HTERT RPE-1 (cell line): ENCODE results near the gene LHFPL3.

Experiments used
- in situ Hi-C: fragments of 300-500 bp; cut with MboI; formaldehyde crosslinking; loops from 4 replicates; pipeline ENCODE4 v1.14.3; 2020; ENCODE audit warnings: low sequenced_read_pairs

Gene LHFPL3

GRCh38 chr7:104469166-104469820, 140.9 kb downstream of the LHFPL3 start:
- in situ Hi-C loops: no loop called here

GRCh38 chr7:104480529-104480928, 152.1 kb downstream of the LHFPL3 start:
- in situ Hi-C loops: no loop called here

- in situ Hi-C loops: no loop called here
Measured at GRCh38 chr7:104482362-104483037, 154.1 kb downstream of the LHFPL3 start.

GRCh38 chr7:104486931-104487330, 158.5 kb downstream of the LHFPL3 start:
- in situ Hi-C loops: no loop called here

GRCh38 chr7:104487642-104488041, 159.2 kb downstream of the LHFPL3 start:
- in situ Hi-C loops: no loop called here

DNA sequence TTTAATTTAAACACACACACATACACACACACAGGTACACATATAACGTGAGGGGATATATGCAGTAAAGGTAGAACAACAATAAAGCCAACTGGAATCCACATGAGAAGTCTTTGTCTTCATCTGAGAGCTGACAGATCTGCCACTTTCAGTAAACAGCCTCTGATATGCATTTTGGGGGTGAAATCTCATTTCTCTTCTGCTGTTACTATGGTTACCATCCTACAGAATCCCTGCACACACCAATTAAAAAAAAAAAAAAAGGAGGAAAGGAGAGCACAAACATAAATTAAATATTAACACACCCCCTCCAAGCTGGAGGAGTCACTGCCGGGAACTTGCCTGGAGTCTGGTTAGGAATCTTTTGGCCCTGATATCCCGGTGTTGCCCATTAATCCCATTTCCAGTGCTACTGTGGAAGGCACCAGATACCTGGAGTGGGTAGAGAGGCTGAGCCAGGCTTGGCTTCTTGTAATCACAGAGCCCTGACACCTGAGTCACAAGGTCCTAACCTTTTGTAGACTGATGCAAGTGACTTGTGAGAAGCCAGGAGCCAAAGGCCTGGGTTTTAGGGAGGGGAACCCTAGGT, 169.1 kb downstream of the LHFPL3 start:
- in situ Hi-C loops: no loop called here

GRCh38 chr7:104499975-104500374, 171.6 kb downstream of the LHFPL3 start:
- in situ Hi-C loops: no loop called here

- in situ Hi-C loops: no loop called here
Measured at GRCh38 chr7:104509874-104510273, 181.5 kb downstream of the LHFPL3 start.

- in situ Hi-C loops: no loop called here
Measured at GRCh38 chr7:104524853-104525252, 196.4 kb downstream of the LHFPL3 start.

DNA sequence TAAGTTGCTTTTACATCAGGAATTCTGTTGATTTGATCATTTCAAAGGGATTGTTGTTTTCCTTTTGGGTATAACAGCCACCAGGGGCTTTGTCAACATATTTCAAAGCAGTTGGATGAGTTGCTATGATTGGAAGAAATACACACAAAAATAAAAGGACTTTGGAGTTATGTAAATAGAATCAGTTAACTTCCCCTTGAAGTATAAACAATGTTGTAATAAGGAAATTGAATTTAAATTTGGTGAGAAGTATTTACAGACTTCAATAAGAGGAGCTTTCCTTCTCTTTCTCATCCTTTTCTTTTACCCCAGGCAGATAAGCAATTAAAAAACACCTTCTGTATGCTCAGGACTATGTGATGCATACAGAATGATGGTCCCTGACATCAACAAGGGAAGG, 199.7 kb downstream of the LHFPL3 start:
- in situ Hi-C loops: no loop called here

DNA sequence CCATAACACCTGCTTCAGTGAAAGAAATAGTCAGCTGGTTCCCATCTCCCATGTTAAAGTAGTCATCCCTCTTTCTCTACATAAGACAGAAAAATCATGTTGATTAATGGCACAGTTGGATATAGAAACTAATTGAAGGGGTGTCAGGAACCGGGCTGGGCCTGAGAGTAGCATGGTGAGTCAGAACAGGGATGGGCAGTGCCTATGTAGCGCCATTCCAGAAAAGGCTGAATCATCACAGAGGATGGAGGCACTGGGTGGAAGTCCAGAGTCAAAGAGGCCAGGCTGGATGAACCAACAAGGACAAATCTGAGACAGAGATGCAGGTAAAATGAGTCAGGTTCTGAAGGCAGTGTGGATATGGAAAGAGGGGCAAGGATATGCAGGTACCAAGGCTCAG, 201.2 kb downstream of the LHFPL3 start:
- in situ Hi-C loops: no loop called here

GRCh38 chr7:104530251-104530650, 201.8 kb downstream of the LHFPL3 start:
- in situ Hi-C loops: no loop called here

- in situ Hi-C loops: no loop called here
Measured at GRCh38 chr7:104534149-104534548, 205.7 kb downstream of the LHFPL3 start.

DNA sequence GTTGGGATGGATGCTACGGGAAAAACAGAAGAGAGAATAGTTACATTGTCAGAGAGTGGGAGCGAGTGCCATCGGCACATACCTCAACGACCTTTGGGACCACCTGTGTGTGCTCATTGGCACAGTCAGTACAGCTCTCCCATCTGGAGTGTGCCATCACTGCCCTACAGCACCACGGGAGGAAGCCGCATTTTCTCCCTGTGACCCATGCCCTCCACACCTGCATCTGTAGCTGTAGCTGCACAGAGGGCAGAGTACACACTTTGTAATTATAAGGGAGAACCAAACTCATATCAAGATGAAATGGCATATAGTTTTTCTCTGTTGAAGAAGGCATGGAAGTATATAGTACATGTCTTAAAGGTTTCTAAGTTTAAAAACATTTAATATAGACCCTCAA, 207.4 kb downstream of the LHFPL3 start:
- in situ Hi-C loops: no loop called here

- in situ Hi-C loops: no loop called here
Measured at GRCh38 chr7:104536956-104537355, 208.6 kb downstream of the LHFPL3 start.

GRCh38 chr7:104538152-104538551, 209.7 kb downstream of the LHFPL3 start:
- in situ Hi-C loops: no loop called here

DNA sequence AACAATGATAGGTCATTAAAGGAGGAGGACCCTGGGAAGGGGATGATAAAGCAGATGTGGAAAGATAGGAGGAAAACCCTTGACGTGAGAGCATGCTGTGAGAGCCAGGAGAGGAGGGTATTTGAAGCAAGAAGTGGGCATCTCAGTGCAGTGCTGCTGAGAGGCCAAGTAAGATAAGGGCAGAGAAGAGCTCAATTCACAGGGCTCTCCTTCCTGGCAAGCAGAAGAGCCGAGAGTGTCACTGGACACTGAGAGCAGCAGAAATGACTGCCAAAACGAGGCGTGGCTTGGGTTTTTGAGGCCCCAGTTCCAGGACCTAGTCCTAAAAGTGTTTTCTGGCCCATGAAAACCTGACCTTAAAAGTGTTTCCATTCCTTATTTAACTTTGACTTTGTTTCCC, 213.5 kb downstream of the LHFPL3 start:
- in situ Hi-C loops: no loop called here

DNA sequence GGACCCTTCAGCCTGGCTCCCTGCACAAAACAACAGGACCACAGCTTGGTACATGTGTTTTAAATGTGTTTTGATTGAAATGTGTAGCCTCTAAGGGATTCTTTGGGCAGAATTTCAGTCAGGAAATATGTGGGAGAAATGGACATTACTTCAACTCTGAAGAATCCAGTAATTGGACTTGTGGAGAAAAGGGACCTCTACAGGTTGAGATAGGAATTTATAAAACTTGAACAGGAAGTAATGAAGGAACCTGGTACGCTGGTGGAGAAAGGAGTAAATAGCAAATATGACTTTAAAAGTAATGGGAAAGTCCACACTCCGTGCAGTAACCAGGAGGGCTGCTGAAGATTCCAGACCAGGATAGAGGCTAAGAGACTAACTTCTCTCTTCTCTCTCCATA, 220.5 kb downstream of the LHFPL3 start:
- in situ Hi-C loops: no loop called here

DNA sequence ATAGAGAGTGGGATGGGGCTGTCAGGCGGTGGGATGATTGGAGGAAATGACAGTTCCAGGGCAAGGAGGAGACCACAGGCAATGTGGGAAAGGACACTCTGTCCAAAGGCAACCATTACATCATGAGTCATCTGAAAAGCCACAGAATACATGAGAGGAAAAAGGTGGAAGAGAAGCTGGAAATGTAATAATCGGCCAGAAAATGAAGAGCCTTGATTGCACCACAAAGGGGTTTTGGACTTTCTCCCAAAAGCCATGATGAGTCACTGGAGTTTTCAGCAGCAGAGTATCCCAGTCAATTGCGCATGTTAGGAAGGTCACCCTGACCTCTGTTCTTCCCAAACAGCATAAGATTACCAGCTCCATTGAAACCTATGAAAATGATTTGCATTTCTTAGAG, 222.0 kb downstream of the LHFPL3 start:
- in situ Hi-C loops: no loop called here

- in situ Hi-C loops: no loop called here
Measured at GRCh38 chr7:104551226-104551625, 222.8 kb downstream of the LHFPL3 start.

DNA sequence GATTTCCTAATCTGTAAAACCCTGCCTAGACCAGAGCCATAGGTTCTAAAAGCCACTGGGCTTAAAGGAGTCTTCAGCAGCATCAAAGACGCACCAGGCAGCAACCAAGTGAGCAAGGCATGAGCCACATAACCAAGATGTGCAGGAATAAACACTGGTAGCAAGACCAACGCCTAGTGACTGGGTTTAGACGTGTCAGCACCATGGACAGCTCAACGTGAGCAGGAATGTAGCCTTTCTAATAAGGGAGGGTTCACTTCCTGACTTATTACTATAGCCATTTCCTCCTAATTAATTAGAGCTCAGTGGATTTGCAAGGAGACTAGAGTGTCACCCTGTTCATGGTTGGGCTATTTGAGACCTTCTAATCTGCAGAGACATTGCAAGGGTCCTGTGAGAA, 223.7 kb downstream of the LHFPL3 start:
- in situ Hi-C loops: no loop called here

- in situ Hi-C loops: no loop called here
Measured at GRCh38 chr7:104553074-104553473, 224.7 kb downstream of the LHFPL3 start.
